HL-60 (cell line): ENCODE data around the gene POLR1G.

Experiments used
- DNase-seq, 2 experiments: peaks; one replicate each; pipeline ENCODE4 v3.0.0-alpha.2; 2010 to 2020; ENCODE audit warnings: low read depth in 1 of 2, low spot score in 1 of 2
- H3K27ac ChIP-seq: fragments of 250-450 bp; sonication (Bioruptor Pico); replicated peaks from 2 replicates; pipeline ENCODE4 v1.5.1; 2020; ENCODE audit warnings: mild to moderate bottlenecking, moderate library complexity
- H3K27me3 ChIP-seq: fragments of 250-450 bp; sonication (Bioruptor Pico); 2 replicates; pipeline ENCODE4 v1.5.1; 2021; ENCODE audit warnings: mild to moderate bottlenecking, moderate library complexity; ENCODE audit not compliant: insufficient read depth, poor library complexity, severe bottlenecking
- H3K4me3 ChIP-seq: replicated peaks from 2 replicates; pipeline ENCODE4 v1.5.1; 2011; ENCODE audit warnings: mild to moderate bottlenecking, control low read depth, low read length; ENCODE audit not compliant: insufficient read depth
- GABPA ChIP-seq: IDR thresholded peaks from 2 replicates; pipeline ENCODE4 v1.6.1; 2012; ENCODE audit warnings: low read depth
- POLR2AphosphoS5 ChIP-seq: IDR thresholded peaks from 2 replicates; pipeline ENCODE4 v1.6.1; 2012; ENCODE audit warnings: low read depth
- SPI1 ChIP-seq: IDR thresholded peaks from 2 replicates; pipeline ENCODE4 v1.6.1; 2012; ENCODE audit warnings: low read depth, mild to moderate bottlenecking, borderline replicate concordance
- long read RNA-seq: library from polyadenylated mRNA; unstranded; transcript quantifications from one replicate; pipeline ENCODE4 v2.0.0, GENCODE V29; 2020
- TF ChIP-seq, protein P1 (sequence below): IDR thresholded peaks from 2 replicates; pipeline ENCODE4 v1.6.1; 2012; ENCODE audit warnings: low read depth; ENCODE audit not compliant: insufficient replicate concordance
- TF ChIP-seq, protein P2 (sequence below): IDR thresholded peaks from one replicate; pipeline ENCODE4 v1.5.1; 2011; ENCODE audit warnings: low read length, control low read depth, inconsistent platforms; ENCODE audit not compliant: insufficient read depth

The POLR1G gene, protein sequence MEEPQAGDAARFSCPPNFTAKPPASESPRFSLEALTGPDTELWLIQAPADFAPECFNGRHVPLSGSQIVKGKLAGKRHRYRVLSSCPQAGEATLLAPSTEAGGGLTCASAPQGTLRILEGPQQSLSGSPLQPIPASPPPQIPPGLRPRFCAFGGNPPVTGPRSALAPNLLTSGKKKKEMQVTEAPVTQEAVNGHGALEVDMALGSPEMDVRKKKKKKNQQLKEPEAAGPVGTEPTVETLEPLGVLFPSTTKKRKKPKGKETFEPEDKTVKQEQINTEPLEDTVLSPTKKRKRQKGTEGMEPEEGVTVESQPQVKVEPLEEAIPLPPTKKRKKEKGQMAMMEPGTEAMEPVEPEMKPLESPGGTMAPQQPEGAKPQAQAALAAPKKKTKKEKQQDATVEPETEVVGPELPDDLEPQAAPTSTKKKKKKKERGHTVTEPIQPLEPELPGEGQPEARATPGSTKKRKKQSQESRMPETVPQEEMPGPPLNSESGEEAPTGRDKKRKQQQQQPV
- long read RNA-seq, transcript CD3EAP-201 (3 exons, 3,286 nt) = major isoform, 19 of 27 reads
- long read RNA-seq, partial matches to known transcripts = 0 of 27 reads
- long read RNA-seq, other reads (novel, unspliced or antisense) = 4 of 27 reads

DNA sequence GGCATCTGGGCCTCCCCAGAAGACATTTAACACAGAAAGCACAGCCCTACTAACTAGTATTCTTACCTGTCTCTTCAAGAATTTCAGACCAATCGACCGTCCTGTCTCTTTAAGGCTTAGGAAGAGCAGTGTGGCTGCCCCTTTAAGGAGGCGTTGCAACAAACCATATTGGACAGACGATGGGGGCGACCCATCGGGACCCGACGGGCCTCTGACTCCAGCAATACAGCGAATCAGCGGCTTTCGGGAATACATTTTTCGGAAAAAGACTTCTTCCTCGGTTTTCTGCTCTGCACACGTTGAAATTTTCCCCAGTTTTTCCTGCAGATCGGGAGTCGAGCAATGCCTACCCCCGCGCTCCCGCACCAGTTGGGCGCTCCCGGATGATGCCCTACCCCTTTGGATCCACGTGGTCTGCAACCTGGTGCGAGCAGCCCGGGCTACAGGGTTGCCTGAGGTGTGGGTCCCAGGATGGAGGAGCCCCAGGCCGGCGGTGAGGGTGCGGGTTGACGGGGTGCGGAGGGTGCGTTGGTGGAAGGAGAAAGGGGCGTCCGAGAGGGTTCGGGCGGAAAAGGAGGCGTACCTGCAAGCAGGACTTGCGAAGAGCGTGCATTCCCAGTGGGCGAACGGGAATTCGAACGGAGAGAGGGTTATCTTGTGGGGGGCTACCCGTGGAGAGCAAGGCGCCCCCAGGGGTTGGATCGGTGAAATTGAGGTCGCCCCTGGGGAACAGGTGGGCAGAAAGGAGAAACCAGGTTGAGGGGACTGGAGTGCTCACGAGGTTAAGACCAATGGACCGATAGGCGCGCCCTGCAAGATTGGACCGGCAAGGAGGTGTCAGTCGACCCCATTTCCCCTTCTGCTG lies at the start of gene POLR1G:
POLR1G (plus strand) TSS at position 419 of the 865 bp plus-strand sequence; CDS start at position 472, 53 bp downstream.
- DNase-seq = peak; percentile 74 to 88
- H3K27me3 ChIP-seq = no peaks in the 10 kb centered on the region
- TF ChIP-seq GABPA (no peak), POLR2AphosphoS5 (peak; percentile 83), SPI1 (no peak)
- TF ChIP-seq, protein P1, sequence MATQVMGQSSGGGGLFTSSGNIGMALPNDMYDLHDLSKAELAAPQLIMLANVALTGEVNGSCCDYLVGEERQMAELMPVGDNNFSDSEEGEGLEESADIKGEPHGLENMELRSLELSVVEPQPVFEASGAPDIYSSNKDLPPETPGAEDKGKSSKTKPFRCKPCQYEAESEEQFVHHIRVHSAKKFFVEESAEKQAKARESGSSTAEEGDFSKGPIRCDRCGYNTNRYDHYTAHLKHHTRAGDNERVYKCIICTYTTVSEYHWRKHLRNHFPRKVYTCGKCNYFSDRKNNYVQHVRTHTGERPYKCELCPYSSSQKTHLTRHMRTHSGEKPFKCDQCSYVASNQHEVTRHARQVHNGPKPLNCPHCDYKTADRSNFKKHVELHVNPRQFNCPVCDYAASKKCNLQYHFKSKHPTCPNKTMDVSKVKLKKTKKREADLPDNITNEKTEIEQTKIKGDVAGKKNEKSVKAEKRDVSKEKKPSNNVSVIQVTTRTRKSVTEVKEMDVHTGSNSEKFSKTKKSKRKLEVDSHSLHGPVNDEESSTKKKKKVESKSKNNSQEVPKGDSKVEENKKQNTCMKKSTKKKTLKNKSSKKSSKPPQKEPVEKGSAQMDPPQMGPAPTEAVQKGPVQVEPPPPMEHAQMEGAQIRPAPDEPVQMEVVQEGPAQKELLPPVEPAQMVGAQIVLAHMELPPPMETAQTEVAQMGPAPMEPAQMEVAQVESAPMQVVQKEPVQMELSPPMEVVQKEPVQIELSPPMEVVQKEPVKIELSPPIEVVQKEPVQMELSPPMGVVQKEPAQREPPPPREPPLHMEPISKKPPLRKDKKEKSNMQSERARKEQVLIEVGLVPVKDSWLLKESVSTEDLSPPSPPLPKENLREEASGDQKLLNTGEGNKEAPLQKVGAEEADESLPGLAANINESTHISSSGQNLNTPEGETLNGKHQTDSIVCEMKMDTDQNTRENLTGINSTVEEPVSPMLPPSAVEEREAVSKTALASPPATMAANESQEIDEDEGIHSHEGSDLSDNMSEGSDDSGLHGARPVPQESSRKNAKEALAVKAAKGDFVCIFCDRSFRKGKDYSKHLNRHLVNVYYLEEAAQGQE = peak; percentile 21
- TF ChIP-seq, protein P2, sequence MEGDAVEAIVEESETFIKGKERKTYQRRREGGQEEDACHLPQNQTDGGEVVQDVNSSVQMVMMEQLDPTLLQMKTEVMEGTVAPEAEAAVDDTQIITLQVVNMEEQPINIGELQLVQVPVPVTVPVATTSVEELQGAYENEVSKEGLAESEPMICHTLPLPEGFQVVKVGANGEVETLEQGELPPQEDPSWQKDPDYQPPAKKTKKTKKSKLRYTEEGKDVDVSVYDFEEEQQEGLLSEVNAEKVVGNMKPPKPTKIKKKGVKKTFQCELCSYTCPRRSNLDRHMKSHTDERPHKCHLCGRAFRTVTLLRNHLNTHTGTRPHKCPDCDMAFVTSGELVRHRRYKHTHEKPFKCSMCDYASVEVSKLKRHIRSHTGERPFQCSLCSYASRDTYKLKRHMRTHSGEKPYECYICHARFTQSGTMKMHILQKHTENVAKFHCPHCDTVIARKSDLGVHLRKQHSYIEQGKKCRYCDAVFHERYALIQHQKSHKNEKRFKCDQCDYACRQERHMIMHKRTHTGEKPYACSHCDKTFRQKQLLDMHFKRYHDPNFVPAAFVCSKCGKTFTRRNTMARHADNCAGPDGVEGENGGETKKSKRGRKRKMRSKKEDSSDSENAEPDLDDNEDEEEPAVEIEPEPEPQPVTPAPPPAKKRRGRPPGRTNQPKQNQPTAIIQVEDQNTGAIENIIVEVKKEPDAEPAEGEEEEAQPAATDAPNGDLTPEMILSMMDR = no peak
- peak within 1 kb of the TSS; percentile 99 for H3K27ac ChIP-seq
- H3K4me3 ChIP-seq = peak within 1 kb of the TSS; percentile 99

DNA sequence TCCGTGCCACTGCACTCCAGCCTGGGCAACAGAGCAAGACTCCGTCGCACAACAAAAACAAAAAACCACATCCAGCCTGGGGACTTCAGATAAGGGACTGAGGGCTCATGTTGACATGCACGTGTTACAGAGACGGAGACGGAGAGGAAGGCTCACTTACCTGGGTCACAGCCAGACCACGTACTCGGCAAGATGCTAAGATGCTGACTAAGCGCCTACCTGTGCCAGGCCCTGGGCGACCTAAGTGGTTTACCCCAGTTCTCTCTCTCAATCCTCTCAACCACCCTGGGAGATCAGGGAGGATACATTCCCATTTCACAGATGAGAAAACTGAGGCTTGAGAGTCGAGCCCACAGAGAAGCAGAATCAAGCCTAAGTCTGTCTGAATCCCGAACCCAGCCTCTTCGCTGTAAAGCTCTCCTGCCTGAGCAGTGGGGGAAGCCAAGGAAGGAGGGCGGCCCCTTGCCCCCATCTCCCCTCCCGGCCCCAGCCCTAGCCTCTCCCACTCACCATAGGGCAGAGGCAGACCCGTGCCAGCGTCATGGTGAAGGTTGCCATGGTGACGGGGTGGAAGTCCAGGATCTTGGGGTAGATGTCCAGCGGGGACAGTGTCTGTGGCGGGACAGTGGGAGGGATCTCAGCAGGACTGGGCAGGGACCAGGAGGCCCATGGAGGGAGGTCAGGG lies 49.5 kb upstream of the POLR1G start:
- TF ChIP-seq GABPA = no peak
- TF ChIP-seq, protein P2 = no peak
- no peak for TF ChIP-seq POLR2AphosphoS5
- TF ChIP-seq, protein P1 = no peak
- TF ChIP-seq SPI1 = no peak
- Histone ChIP-seq H3K4me3 (no peak overlapping the region), H3K27ac (no peak overlapping the region), H3K27me3 (no peaks in the 10 kb centered on the region)
- no peak for DNase-seq

DNA sequence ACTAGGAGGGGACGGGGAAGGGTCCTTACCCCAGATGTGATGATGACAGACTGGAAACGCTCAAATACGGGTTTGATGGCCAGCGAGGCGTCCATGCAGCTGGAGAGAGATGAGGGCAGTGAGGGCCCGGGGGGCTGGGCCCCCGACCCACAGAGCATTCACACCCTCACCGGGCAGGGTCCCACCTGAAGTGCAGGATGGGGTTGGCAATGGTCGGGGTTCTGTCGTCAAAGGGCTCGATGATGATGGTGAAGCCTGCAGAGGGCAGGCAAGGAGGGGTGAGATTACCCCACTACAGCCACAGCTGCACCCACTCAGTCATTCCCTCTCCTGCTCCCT lies 49.0 kb upstream of the POLR1G start:
- H3K27ac ChIP-seq = no peak overlapping the region
- no peaks in the 10 kb centered on the region for H3K27me3 ChIP-seq
- no peak for DNase-seq
- TF ChIP-seq, protein P2 = no peak
- TF ChIP-seq, protein P1 = no peak
- TF ChIP-seq POLR2AphosphoS5 (no peak), GABPA (no peak), SPI1 (no peak)
- no peak overlapping the region for H3K4me3 ChIP-seq
